Smooth muscle cell of the brain vasculature (primary cell): ENCODE measurements around the gene CNR1.
"Not testable (repeated sequence)": the region's sequence is repeated elsewhere in the genome, so short reads cannot be mapped to it uniquely, and the experiment has no call there.

Experiments used
- DNase-seq: peaks from one replicate; pipeline ENCODE4 v3.0.0-alpha.2; 2012; ENCODE audit warnings: low read depth, low spot score

CNR1 gene

DNA sequence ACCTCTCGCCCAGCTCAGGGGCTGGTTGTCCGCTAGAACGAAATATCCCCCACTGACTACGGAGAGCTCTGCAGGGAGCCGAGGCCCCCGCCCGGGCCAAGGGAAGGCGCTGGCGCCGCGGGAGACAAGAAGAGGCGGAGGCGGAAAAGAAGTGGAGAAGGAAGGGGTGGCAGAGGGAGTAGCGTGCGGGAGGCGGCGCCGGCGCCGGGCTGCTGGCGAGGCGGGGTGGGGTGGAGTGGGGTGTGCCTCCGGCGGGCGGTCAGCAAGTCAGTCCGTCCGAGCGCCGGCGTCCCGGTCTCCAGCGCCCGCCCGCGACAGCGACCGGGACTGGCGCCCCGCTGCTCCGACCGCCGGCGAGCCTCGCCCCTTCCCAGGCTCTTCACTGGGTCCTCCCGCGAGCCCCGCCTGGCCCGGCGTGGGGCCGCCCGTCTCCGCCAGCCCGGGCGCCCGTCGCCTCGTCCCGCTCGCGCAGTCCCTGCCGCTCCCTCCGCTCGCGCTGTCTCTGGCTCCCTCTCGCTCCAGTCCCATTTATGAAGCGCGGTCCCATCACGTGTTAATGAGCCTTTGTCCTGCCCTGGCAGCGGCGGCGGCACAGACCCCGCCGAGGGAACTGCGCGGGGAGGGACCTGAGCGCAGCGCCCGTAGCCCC lies at the start of gene CNR1:
Gene CNR1, minus strand, starts transcription at position 504 of the 649 bp plus-strand sequence. CDS start 21,073 bp downstream, outside the sequence.
- DNase-seq: no peak

GRCh38 chr6:88211446-88211845 lies 45.3 kb upstream of the CNR1 start:
- no peak for DNase-seq

DNA sequence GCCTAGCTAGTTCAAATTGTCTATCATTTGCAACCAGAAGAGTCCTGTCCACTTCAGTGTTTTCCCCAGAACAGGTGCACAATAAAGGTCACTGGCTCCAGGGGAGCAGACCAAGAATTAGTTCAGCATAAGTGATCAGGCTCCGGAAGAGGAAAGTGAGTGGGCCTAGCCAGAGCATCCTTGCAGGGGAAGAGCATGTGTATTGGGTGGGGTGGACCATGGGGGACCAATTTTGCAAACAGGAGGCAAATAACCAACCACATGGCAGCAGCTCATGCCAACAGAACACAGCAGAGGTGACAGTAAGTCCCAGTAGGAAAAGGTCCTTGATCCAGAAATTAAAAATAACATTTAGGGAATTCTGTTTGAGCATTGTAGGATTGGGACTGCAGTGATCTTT lies 43.2 kb upstream of the CNR1 start:
- no peak for DNase-seq

DNA sequence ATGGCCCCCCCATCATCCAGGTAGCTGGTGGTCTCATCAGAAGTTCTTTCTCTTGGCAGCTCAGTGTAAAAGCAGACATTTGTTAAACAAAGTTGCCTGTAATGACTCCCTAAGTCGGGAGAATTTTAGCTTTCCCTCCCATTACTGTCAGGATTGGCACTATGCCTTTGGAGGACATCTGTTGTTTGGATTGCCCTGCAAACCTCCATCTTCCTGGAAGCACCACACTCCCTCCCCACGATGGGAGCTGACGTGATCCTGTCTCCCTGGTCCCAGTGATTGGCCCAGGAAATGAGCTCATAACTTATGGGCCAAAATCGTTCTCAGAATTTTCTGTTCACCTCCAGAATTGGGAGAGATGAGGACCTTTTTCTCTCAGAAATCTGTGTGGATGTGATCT lies 42.6 kb upstream of the CNR1 start:
- no peak for DNase-seq

DNA sequence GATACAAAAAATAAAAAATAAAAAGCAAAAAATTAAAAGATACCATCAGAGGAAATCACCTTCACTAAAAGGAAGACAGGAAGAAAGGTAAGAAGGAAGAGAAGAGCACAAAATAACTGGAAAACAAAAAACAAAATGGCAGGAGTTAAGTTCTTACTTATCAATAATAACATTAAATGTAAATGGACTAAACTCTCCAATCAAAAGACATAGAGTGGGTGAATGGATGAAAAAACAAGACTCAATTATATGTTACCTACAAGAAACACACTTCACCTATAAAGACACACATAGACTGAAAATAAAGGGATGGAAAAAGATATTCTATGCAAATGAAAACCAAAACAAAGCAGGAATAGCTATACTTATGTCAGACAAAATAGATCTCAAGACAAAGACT lies 35.6 kb upstream of the CNR1 start:
- DNase-seq: not testable (repeated sequence)

- DNase-seq: no peak
Observed at GRCh38 chr6:88184921-88185320, 18.8 kb upstream of the CNR1 start.

DNA sequence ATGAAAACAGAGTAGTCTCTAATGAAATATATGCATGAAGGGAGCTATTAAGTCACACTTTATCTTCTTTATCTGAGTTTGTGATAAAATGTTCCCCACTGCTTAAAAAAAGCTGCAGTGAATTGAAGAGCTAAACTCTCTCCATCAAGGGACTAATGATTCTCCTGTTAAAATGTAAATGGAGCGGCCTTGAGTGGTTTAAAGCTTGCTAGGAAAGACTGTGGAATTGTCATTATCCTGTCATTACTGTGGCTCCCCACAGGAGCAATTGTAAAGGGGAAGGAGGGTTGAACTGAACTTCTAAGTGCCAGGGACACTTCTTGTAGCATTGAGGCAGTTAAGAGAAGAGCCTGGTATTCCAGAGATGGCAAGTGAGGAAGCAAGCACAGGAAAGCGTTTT lies 17.3 kb upstream of the CNR1 start:
- DNase-seq: no peak

DNA sequence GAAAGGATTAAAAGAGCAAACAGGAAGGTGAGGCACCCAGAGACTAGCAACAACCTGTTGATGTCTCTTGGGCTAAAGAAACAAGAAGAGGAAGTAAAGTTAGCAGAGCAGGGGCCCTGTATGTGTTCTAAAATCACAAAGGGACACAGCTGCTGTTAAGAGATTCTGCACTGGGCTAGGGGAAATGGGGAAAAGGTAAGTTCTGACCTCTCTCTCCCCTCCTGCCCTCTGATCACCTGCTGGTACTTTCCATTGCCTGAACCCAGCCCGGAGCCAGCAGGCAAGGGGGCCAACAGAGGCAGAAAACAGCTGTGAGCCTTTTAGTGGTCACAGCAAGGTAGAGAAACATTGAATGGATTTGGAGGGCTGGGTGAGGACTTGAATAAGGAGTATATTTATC lies 13.5 kb upstream of the CNR1 start:
- no peak for DNase-seq

GRCh38 chr6:88177961-88178464 lies 11.9 kb upstream of the CNR1 start:
- peak; percentile 35 for DNase-seq

DNA sequence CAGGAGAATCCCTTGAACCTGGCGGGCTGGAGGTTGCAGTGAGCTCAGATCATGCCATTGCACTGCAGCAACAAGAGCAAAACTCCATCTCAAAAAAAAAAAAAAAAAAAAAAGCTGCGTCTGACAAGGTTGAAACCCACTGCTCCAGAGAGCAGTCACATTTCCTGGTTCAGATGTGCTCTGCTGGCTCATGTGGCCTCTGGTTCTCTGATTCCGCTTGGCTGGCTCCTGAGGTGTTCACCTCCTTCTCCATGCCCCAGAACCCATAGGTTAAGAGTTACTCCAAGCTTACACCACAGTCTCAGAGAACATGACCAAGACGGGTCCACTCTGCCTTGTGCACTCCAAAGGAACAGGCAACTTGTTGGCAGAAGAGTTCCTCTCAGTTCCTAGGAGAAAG lies 8.8 kb upstream of the CNR1 start:
- DNase-seq: no peak

DNA sequence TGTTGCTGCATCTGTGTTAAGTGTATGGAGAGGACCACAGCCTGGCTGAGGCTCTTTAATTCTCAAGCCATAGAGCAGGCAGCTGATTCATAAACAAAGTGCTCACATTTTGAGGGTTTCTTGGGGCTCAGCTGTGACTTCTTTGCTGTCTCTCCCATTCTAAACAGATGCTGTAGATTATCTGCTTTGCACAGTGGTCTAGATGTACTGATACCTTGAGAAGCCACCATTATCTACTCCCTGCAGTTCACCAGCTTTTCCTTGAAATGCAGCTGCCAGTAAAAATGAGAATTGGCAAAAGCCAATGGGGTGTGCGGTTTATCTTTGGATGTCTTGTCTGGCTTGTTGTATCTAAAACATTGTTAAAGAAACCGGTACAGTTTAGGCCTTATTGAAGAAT lies 5.2 kb upstream of the CNR1 start:
- DNase-seq: no peak

GRCh38 chr6:88168362-88168761 lies 2.2 kb upstream of the CNR1 start:
- no peak for DNase-seq

GRCh38 chr6:88167352-88167937 lies 1.3 kb upstream of the CNR1 start:
- DNase-seq: no peak

DNA sequence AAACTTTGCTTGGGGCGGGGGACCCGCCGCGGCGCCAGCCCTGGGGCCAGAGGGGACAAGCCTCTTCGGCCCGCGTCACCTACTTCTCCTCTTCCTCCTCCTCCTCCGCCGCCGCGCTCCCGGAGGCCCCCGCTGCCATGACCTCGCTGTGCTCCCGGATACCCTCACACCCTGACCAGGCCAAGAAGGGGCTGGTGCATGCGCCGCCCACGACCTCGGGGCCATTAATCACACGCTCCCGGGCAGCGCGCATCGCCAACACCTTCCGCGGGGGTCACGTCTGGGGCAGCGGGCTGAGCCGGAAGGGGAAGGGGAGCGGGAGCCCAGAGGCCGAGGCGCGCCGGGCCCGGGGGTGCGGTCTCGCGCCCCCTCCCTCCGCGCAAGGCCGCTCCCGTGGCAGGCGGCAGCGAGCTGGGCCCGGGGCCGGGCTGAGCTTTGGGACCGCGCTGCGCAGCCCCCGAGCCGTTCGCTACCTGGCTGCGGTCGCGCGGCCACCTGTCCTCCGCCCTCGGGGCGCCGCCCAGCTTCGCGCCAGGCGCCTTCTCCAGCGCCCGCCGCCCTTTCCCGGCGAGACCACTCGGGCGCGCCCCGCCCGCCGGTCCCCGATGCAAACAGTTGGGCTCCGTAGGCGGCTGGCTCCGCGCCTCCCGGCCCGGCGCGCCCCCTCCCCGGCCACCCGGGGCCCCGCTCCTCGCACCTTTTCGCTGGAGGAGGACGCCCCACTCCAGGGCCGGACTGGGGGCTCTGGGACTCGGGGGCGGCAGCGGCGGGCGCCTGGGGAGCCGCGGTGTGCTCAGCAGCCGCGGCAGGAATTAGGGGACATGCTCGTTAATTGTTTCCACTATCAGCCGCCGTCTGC lies 575 bp upstream of the CNR1 start:
- no peak for DNase-seq

- no peak for DNase-seq
Observed at GRCh38 chr6:88165087-88165843, 882 bp downstream of the CNR1 start.

GRCh38 chr6:88164061-88164460 lies 2.1 kb downstream of the CNR1 start:
- no peak for DNase-seq

GRCh38 chr6:88163616-88164015 lies 2.5 kb downstream of the CNR1 start:
- DNase-seq: no peak

DNA sequence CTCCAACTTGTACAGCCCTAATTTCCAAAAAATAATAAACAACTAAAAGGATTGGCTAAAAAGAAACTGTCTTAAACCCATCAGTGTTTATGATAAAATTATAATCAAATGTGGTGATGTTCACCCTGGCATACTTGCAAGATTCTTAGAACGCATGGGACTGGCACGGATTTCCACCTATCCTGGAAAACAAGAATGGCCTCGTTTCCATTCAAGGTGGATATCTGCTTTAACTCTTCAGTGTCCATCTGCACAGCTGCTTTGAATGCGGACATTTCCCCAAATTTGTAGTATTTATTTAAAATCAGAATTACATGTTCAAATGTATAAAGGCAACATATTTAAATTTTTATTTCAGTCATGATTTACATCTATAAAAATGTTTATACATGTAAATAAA lies 4.2 kb downstream of the CNR1 start:
- no peak for DNase-seq

GRCh38 chr6:88157106-88157505 lies 9.0 kb downstream of the CNR1 start:
- DNase-seq: no peak

GRCh38 chr6:88145298-88145963 lies 20.7 kb downstream of the CNR1 start:
- DNase-seq: no peak

GRCh38 chr6:88144637-88145297 lies 21.4 kb downstream of the CNR1 start:
- no peak for DNase-seq
